GM12872 (cell line): ENCODE measurements around the gene CCDC180.

Experiments used
- TF ChIP-seq, protein P1 (sequence below): IDR thresholded peaks from 3 replicates; pipeline ENCODE4 v1.5.1; 2011; ENCODE audit warnings: low read depth, mild to moderate bottlenecking, low read length, moderate library complexity; ENCODE audit not compliant: insufficient read depth

Gene CCDC180

DNA sequence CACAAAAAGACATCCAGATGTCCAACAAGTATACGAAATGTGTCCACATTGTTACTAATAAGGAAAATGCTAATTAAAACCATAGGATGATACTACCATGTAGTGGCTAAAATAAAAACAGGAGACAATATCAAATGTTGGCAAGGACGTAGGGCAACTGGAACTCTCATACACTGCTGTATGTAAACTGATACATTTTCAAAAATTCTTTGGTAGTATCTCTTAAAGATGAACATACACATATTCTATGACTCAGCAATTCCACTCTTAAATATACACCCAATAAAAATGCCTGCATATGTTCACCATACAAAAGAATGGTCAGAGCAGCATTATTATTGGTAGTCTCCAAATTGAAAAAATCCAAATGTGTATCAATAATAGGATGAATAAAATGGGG, 2.9 kb upstream of the CCDC180 start:
- TF ChIP-seq, protein P1, sequence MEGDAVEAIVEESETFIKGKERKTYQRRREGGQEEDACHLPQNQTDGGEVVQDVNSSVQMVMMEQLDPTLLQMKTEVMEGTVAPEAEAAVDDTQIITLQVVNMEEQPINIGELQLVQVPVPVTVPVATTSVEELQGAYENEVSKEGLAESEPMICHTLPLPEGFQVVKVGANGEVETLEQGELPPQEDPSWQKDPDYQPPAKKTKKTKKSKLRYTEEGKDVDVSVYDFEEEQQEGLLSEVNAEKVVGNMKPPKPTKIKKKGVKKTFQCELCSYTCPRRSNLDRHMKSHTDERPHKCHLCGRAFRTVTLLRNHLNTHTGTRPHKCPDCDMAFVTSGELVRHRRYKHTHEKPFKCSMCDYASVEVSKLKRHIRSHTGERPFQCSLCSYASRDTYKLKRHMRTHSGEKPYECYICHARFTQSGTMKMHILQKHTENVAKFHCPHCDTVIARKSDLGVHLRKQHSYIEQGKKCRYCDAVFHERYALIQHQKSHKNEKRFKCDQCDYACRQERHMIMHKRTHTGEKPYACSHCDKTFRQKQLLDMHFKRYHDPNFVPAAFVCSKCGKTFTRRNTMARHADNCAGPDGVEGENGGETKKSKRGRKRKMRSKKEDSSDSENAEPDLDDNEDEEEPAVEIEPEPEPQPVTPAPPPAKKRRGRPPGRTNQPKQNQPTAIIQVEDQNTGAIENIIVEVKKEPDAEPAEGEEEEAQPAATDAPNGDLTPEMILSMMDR: no peak

DNA sequence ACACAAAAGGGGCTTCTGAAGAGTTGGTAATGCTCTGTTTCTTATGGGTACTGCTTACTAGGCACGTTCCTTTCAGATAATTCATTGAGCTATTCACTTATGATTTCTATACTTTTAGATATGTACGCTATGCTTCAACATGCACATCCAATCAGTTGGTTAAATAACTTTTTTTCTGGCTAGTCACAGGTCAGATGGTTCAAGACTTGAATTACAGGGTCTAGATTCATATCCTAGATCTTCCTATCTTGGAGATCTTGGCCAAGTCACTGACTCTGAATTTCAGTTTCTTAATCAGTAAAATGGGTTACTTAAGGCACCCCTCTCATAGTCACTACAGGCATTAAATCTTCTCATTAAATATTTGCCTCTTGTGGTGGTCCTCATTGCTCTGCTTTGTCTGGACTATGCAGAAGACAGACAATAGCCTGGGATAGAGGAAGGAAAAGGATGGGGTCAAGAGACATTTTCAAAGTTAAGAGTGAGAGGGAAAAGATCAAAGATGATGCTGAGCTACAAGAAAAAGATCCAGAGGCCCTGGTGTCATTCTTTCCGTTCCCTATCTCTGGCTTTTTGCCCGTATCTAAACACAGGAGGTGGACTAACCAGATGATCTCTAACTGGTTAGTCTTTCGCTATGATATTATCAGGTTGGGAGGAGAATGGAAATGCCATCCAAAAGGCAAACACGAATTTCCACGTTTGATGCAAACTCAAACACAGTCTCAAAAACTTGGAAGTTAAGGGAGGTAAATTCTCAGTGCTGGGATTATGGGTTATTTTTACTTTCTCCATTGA, 1.8 kb upstream of the CCDC180 start:
- TF ChIP-seq, protein P1: no peak

DNA sequence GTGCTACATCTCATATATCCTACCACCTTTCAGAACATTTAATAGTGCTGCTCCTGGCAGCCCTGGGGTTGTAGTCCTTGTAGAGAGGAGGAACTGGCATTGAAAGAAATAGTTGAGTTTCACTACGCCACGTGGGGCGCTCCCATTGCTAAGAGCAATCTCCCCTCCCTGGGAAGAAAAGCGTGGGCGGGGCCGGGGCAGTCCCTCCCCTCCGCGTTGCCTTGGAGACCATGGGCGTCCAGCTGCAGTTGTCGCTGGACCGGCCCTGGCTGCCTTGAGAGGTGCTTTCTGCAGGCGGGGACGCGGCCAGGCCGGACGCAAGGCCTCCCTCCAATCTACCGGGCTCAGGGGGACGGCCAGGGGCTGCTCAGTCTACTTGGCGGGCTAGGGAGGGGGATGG, 368 bp upstream of the CCDC180 start:
- TF ChIP-seq, protein P1: no peak

DNA sequence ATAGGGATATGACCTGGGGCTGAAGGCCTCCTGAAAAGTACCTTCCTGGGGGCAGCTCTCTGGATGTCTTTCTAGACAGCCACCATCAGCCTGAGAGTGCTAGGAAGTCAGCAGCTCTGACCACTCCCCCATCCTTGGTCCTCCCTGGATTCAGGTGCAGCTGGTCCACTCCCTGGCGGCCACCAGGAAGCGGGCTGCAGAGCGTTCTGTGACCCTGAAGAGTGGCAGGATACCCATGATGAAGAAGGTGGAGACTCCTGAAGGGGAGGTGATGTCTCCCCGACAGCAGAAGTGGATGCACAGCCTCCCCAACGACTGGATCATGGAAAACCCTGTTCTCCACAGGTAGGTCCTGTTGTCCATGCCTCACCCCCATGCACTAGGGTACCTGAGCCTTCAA, 1.8 kb downstream of the CCDC180 start:
- TF ChIP-seq, protein P1: no peak

DNA sequence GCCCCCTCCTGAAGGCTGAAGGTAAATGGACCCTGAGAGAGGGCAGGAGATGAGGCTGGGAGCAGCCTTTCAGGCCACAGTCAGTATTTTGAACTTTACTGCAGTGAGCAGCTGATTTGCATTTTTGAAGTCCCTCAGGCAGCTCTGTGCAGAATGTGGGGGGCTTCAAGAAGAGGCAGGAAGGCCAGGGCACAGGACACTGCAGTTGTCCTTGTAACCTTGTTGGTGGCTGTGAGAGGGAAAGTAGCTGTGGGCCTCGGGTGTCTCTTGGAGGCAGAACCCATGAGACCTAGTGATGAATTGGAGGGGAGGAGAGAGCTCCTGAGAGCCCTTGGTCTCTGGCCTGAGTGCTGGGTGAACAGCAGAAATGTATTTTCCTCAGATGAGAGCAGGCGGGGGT, 2.6 kb downstream of the CCDC180 start:
- TF ChIP-seq, protein P1: no peak

DNA sequence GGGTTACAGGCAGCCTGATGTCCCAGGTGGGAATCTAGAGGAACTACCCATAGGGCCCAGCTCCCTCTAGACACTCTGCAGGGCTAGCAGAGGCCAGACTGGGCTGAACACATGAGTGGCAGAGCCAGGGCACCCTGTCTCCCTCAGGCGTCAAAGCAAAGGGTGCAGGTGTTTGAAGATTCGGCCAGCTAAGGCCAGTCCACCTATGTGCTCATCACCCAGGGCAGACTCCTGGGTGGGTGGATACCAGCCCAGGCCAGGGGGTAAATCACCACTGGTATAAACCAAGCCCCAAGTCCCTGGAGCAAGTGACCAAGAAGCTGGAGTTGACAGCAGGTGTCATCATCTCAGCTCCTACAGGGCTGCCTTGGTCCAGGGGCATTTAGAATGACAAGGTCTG, 3.4 kb downstream of the CCDC180 start:
- TF ChIP-seq, protein P1: no peak

DNA sequence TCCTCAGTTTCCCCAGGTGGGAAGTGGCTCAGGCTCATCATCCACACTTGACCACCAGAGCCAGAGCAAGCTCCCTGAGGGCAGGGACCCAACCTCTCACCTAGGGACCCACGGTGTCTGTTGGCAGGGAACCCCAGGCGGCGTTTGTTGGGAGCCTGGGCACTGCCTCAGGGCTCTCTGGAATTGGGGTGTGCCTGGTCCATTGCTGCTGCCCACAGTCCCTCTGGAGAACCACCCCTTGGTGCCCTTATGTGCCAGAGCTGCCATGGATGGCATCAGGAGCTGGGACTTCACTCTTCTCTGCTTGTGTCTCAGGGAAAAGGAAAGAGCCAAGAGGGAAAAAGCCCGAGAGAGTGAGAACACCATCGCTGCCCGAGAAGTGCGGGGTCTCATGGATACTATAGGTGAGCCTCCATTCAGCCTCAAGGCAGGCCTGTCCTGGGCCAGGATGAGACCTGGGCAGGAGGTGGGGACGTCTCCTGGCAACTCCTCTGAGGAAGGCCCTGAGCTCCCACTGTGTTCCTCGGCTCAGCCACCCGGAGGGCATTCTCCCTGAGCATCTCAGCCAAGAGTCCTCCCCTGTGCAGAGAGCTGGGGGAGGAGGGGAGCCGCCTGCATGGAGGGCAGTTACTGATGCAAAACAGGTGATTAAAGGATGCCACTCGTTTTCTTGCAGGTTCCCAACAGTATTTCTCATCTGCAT, 4.5 kb downstream of the CCDC180 start:
- TF ChIP-seq, protein P1: no peak
